HEK293T (cell line): ENCODE results near the gene RBBP6.

Source experiments
- FOXK2 ChIP-seq: fragments of 450-650 bp; IDR thresholded peaks from 2 replicates; pipeline ENCODE4 v1.6.1; 2016; ENCODE audit warnings: mild to moderate bottlenecking
- FOXM1 ChIP-seq: fragments of 450-650 bp; IDR thresholded peaks from 2 replicates; pipeline ENCODE4 v1.6.1; 2017; ENCODE audit warnings: mild to moderate bottlenecking, borderline replicate concordance
- HDGF ChIP-seq: fragments of 450-650 bp; IDR thresholded peaks from 2 replicates; pipeline ENCODE4 v1.6.1; 2017; ENCODE audit warnings: antibody characterized with exemption, borderline replicate concordance
- L3MBTL2 ChIP-seq: fragments of 450-650 bp; conservative IDR thresholded peaks from 2 replicates; pipeline ENCODE4 v1.6.1; 2016; ENCODE audit warnings: mild to moderate bottlenecking
- SP1 ChIP-seq: fragments of 450-650 bp; IDR thresholded peaks from 2 replicates; pipeline ENCODE4 v1.6.1; 2017
- SUZ12 ChIP-seq: fragments of 450-650 bp; IDR thresholded peaks from 2 replicates; pipeline ENCODE4 v1.6.1; 2016; ENCODE audit warnings: mild to moderate bottlenecking
- TARDBP ChIP-seq: fragments of 450-650 bp; IDR thresholded peaks from 2 replicates; pipeline ENCODE4 v1.6.1; 2016
- ZNF384 ChIP-seq: fragments of 450-650 bp; IDR thresholded peaks from 2 replicates; pipeline ENCODE4 v1.6.1; 2016
- TF ChIP-seq, protein P1 (sequence below): fragments of 450-650 bp; IDR thresholded peaks from 2 replicates; pipeline ENCODE4 v1.6.1; 2016

DNA sequence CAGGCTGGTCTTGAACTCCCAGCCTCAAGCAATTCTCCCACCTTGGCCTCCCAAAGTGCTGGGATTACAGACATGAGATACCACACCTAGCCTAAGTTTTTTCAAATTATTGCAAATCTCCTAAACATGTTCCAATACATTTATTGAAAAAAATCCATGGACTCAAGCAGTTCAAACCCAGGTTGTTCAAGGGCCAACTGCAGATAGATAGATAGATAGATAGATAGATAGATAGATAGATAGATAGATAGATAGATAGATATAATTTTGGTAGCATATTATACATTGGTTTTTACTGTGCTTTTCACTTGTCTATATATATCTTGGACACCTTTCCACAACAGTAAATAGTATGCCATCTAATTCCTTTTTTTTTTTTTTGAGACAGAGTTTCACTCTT is 20.9 kb upstream of the RBBP6 start:
- no peak for TF ChIP-seq SP1
- no peak for TF ChIP-seq SUZ12
- no peak for TF ChIP-seq L3MBTL2
- TF ChIP-seq FOXM1 = no peak
- TF ChIP-seq, protein P1, sequence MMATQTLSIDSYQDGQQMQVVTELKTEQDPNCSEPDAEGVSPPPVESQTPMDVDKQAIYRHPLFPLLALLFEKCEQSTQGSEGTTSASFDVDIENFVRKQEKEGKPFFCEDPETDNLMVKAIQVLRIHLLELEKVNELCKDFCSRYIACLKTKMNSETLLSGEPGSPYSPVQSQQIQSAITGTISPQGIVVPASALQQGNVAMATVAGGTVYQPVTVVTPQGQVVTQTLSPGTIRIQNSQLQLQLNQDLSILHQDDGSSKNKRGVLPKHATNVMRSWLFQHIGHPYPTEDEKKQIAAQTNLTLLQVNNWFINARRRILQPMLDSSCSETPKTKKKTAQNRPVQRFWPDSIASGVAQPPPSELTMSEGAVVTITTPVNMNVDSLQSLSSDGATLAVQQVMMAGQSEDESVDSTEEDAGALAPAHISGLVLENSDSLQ = no peak
- TF ChIP-seq FOXK2 = no peak
- no peak for TF ChIP-seq HDGF
- TF ChIP-seq ZNF384 = no peak
- no peak for TF ChIP-seq TARDBP
